ENCODE measurements around the gene TACC3.

The TACC3 gene

GRCh38 chr4:1748465-1748995, 27.2 kb downstream of the TACC3 start:
- DNase-seq: peak; percentile 88

GRCh38 chr4:1749370-1749769, 28.0 kb downstream of the TACC3 start:
- no peak for DNase-seq

- DNase-seq: no peak
These were observed 28.5 kb downstream of the TACC3 start for GRCh38 chr4:1749826-1750225.

- DNase-seq: no peak
These were observed 29.2 kb downstream of the TACC3 start for GRCh38 chr4:1750381-1751154.

GRCh38 chr4:1751155-1751918, 30.0 kb downstream of the TACC3 start:
- DNase-seq: no peak

- DNase-seq: no peak
These were observed 30.6 kb downstream of the TACC3 start for GRCh38 chr4:1751919-1752283.

- DNase-seq: no peak
These were observed 31.1 kb downstream of the TACC3 start for GRCh38 chr4:1752284-1753041.

- no peak for DNase-seq
These were observed 32.0 kb downstream of the TACC3 start for GRCh38 chr4:1753294-1753696.

GRCh38 chr4:1753697-1754311, 32.5 kb downstream of the TACC3 start:
- no peak for DNase-seq

GRCh38 chr4:1754336-1754735, 33.0 kb downstream of the TACC3 start:
- DNase-seq: no peak

GRCh38 chr4:1755297-1755696, 34.0 kb downstream of the TACC3 start:
- no peak for DNase-seq

GRCh38 chr4:1756079-1756478, 34.8 kb downstream of the TACC3 start:
- DNase-seq: no peak

- DNase-seq: no peak
These were observed 35.8 kb downstream of the TACC3 start for GRCh38 chr4:1756893-1757779.

- no peak for DNase-seq
These were observed 36.5 kb downstream of the TACC3 start for GRCh38 chr4:1757836-1758235.

- no peak for DNase-seq
These were observed 37.2 kb downstream of the TACC3 start for GRCh38 chr4:1758306-1759121.

GRCh38 chr4:1759170-1759817, 38.0 kb downstream of the TACC3 start:
- no peak for DNase-seq

- no peak for DNase-seq
These were observed 38.5 kb downstream of the TACC3 start for GRCh38 chr4:1759818-1760223.

GRCh38 chr4:1760521-1761071, 39.3 kb downstream of the TACC3 start:
- DNase-seq: no peak

- DNase-seq: no peak
These were observed 39.9 kb downstream of the TACC3 start for GRCh38 chr4:1761130-1761689.
